GM12878 (cell line): ENCODE results near the gene RXRG.

ENCODE experiments used
- ATF7 ChIP-seq: fragments of 450-650 bp; IDR thresholded peaks from 2 replicates; pipeline ENCODE4 v1.6.1; 2016; ENCODE audit warnings: low read depth, mild to moderate bottlenecking
- EP300 ChIP-seq, 2 experiments: fragments of 150-350 bp in 1 of 2; IDR thresholded peaks; 2 replicates each; pipeline ENCODE4 v1.6.1; 2011 to 2012; ENCODE audit warnings: low read depth in 2 of 2, low read length in 2 of 2, borderline replicate concordance in 1 of 2, improper control_type of control experiment in 1 of 2, inconsistent platforms in 1 of 2; ENCODE audit not compliant: control insufficient read depth in 1 of 2
- FOXK2 ChIP-seq: fragments of 450-650 bp; IDR thresholded peaks from 2 replicates; pipeline ENCODE4 v1.6.1; 2017; ENCODE audit warnings: mild to moderate bottlenecking, moderate library complexity
- HDAC2 ChIP-seq: fragments of 200-600 bp; sonication (generic); IDR thresholded peaks from 2 replicates; pipeline ENCODE4 v1.6.1; 2017
- JUNB ChIP-seq: IDR thresholded peaks from 2 replicates; pipeline ENCODE4 v1.6.1; 2016; ENCODE audit warnings: antibody characterized with exemption, mild to moderate bottlenecking
- NFYB ChIP-seq: IDR thresholded peaks from 2 replicates; pipeline ENCODE4 v1.6.1; 2011; ENCODE audit warnings: low read depth, mild to moderate bottlenecking, low read length, improper control_type of control experiment, moderate library complexity; ENCODE audit not compliant: insufficient read depth
- TF ChIP-seq, protein P1 (sequence below), 3 experiments: IDR thresholded peaks in 2 of 3; conservative IDR thresholded peaks in 1 of 3; 2 replicates each; pipeline ENCODE4 v1.5.1; 2011; ENCODE audit warnings: low read depth in 3 of 3, low read length in 3 of 3, mild to moderate bottlenecking in 3 of 3, control low read depth in 2 of 3, moderate library complexity in 2 of 3, inconsistent platforms in 1 of 3, mixed read lengths in 1 of 3; ENCODE audit not compliant: control insufficient read depth in 2 of 3, insufficient read depth in 1 of 3; ENCODE audit errors: extremely low read depth in 1 of 3
- TF ChIP-seq, protein P2 (sequence below): IDR thresholded peaks from 2 replicates; pipeline ENCODE4 v1.6.1; 2012; ENCODE audit warnings: low read depth, low read length, improper control_type of control experiment
- TF ChIP-seq, protein P3 (sequence below): IDR thresholded peaks from 2 replicates; pipeline ENCODE4 v1.6.1; 2012; ENCODE audit warnings: low read depth, low read length, improper control_type of control experiment

DNA sequence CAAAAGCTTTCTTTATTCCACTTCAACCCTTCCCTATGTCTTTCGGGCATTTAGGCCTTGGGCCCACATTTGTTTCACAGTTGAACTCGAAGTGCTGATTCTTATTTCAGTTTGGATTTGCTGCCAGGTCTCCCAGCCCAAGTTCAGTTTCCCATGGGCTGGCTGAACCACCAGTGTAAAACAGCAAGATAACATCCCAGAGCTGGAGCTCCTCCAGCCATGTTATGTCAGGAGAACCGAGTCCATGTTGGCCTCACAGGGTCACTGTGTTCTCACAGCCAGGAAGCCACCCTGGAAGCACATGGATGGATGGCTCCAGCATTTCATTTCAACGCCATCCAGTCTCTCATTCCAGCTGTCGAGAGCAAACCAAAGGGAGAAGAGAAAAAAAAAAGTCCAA, 45.2 kb upstream of the RXRG start:
- TF ChIP-seq JUNB (no peak), FOXK2 (no peak), ATF7 (no peak), NFYB (no peak), EP300 (IDR thresholded peaks at IDR 0.05; ENCODE audit: borderline replicate concordance in 1 of 2, control insufficient read depth in 1 of 2, low read depth in 2 of 2, low read length in 2 of 2) (no peak), HDAC2 (no peak)
- TF ChIP-seq, protein P1, sequence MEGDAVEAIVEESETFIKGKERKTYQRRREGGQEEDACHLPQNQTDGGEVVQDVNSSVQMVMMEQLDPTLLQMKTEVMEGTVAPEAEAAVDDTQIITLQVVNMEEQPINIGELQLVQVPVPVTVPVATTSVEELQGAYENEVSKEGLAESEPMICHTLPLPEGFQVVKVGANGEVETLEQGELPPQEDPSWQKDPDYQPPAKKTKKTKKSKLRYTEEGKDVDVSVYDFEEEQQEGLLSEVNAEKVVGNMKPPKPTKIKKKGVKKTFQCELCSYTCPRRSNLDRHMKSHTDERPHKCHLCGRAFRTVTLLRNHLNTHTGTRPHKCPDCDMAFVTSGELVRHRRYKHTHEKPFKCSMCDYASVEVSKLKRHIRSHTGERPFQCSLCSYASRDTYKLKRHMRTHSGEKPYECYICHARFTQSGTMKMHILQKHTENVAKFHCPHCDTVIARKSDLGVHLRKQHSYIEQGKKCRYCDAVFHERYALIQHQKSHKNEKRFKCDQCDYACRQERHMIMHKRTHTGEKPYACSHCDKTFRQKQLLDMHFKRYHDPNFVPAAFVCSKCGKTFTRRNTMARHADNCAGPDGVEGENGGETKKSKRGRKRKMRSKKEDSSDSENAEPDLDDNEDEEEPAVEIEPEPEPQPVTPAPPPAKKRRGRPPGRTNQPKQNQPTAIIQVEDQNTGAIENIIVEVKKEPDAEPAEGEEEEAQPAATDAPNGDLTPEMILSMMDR (IDR thresholded peaks at IDR 0.05 in 2 of 3, conservative IDR thresholded peaks at IDR 0.05 in 1 of 3; ENCODE audit: control insufficient read depth in 2 of 3, extremely low read depth in 1 of 3, insufficient read depth in 1 of 3, low read depth in 3 of 3, low read length in 3 of 3), result no peak
- TF ChIP-seq, protein P2, sequence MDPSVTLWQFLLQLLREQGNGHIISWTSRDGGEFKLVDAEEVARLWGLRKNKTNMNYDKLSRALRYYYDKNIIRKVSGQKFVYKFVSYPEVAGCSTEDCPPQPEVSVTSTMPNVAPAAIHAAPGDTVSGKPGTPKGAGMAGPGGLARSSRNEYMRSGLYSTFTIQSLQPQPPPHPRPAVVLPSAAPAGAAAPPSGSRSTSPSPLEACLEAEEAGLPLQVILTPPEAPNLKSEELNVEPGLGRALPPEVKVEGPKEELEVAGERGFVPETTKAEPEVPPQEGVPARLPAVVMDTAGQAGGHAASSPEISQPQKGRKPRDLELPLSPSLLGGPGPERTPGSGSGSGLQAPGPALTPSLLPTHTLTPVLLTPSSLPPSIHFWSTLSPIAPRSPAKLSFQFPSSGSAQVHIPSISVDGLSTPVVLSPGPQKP, result no peak
- TF ChIP-seq, protein P3, sequence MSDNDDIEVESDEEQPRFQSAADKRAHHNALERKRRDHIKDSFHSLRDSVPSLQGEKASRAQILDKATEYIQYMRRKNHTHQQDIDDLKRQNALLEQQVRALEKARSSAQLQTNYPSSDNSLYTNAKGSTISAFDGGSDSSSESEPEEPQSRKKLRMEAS, result no peak
